NCI-H460 (cell line): Measurements from ENCODE around the gene INPP5A. TPM values are rescaled to one million over a fixed set of nuclear protein-coding genes. Genes with fewer than 3 reads are reported as not detected.
A peak's percentile ranks its signal among the peaks of the same experiment; 100 is the strongest.

ENCODE experiments used
- DNase-seq: peaks from one replicate; pipeline ENCODE4 v3.0.0-alpha.2; 2016; ENCODE audit warnings: low read depth; ENCODE audit errors: extremely low read depth
- total RNA-seq: library from RNA; depleted of rRNA; stranded (reverse); fragments of >200 nt; shearing (Covaris generic); gene quantifications from 2 replicates; pipeline ENCODE4 v1.2.3, GENCODE V29; 2014

Gene INPP5A
- total RNA-seq, 1 experiment from 2014 or later = 13.1 TPM

DNA sequence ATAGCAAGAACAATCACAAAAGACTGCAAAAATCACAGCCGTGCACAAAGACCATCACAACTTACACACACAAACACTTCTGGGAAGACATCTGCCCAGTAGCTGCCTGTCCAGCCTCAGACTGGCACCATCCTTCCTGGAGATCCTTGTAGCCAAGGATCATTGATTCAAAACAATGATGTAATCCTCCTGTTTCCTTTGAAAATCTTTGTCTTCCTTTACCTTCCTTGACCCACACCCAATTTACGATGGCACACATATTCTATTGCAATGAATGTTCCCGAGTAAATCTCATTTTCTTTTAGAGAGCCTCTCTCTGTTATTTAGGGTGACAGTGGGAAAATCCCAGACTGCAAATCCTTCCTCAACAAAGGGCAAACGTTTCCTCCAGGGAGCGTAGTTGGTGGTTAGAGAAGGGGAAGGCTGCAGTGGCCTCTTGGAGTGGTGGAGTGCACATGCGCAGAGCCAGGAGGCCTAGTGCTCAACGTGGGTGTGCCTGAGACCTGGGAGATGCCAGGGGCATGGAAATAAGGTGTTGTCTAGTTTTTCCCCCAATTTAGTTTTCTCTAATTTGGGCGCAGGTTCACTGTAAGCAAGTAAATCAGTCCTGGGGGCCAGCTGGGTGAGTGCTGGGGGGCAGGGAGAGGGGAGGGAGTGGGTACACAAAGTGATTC lies 3.1 kb upstream of the INPP5A start:
- DNase-seq = no peak

DNA sequence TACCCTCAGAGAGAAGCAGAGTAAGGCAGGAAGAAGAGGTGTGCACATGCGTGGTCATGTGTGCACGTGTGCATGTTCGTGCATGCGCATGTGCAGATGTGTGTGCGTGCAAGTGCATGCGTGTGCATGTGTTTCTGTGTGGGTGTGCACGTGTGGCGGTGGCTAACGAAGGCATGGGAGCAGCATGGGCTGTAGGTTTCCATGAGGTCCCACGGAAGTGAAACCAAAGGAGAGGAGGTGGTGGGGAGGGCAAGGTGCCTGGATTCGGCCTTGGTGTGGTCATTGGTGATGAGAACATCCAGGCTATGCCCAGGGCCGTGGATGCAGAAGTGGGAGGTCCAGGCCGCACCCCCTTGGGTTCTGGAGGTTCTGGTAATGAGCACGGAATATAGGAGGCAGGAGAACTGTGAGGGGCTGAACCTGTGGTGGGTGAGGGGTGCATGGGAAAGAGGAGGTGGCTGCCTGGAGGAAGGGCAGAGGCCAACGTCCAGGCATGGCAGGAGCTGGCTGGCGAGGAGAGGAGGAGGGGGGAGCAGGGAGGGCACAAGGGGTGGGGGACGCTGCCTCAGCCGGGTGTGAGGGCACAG lies 2.4 kb upstream of the INPP5A start:
- DNase-seq = no peak

- DNase-seq = no peak
Observed at GRCh38 chr10:132536241-132536876, 1.2 kb upstream of the INPP5A start.

- peak; percentile 99 for DNase-seq
Observed at GRCh38 chr10:132536877-132537683, 507 bp upstream of the INPP5A start.

DNA sequence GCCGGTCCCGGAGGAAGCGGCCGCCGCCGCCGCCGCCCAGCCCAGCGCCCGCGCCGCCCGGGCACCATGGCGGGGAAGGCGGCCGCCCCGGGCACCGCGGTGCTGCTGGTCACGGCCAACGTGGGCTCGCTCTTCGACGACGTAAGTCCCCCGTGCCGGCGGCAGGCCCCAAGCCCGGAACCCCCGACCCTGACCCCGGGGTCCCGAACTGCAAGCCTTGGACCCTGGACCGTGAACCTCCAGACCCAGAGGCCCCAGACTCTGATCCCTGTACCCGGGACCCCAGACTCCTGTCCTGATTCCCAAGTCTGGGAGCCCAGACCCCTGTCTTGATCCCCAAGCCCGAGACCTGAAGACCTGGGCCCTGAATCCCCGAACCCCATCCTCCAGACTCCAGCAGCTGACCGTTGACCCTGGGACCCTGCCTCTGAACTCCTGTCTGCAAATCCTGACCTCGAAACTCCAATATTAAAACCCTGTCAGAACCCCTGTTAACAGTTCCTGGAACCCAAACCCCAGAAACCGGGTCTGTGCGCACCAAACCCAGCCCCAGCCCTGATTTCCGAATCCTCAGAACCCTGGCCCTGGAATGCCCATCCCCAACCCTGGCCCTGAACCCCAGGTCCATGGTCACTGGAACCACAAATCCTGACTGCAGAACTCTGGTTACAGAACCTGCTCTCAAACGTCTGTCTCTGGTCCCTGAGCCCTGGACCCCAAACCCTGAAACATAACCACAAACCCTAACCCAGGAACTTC lies 623 bp downstream of the INPP5A start:
- no peak for DNase-seq

DNA sequence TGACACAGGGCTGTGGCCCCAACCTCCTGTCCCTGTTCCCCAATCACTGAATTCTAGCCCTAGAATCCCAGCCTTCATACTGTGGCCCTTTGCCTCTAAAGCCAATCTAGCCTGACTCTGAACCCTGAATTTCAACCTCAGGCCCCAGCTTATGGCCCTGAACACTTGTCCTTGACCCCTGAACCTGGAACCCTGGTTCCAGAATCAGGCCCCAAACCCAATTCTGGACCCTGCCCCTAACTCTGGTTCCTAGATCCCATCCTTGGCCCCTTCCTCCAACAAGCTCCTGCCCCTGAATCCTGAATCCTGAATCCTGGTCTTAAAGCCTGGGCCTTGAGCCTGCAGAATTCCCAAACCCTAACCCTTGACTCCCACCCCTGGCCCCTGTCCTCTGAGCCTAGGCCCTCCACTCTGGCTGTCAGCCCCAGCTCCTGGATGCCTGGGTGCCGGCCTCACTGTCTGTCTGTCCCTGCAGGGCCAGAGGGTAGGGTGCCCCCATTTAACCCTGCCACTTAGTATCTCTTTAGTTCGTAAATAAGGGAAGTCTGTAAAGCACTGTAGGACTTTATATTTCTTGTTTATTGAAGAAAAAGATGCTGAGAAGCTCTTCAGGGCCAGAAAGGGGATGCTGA lies 1.3 kb downstream of the INPP5A start:
- DNase-seq = no peak

GRCh38 chr10:132539431-132539839 lies 1.8 kb downstream of the INPP5A start:
- DNase-seq = no peak

- DNase-seq = peak; percentile 19
Observed at GRCh38 chr10:132539894-132540293, 2.3 kb downstream of the INPP5A start.

DNA sequence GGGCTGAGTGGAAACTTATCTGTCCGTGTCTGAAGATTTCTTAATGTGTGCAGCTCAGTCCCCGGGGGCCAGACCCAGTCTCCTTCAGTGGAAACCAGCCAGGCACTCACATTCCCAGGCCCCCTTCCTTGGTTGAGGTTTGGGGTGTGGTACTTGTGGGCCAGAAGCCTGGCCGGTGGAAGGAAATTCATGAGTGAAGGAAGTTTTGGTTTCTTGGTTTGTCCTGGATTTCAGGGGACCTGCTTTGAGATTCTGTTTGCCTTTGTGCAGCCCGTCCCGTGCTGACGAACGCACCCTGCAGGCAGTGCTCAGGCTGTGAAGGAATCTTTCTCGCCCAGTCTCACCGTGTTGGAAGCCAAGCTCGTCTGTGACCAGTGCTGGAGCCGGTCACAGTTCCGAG lies 2.9 kb downstream of the INPP5A start:
- no peak for DNase-seq

DNA sequence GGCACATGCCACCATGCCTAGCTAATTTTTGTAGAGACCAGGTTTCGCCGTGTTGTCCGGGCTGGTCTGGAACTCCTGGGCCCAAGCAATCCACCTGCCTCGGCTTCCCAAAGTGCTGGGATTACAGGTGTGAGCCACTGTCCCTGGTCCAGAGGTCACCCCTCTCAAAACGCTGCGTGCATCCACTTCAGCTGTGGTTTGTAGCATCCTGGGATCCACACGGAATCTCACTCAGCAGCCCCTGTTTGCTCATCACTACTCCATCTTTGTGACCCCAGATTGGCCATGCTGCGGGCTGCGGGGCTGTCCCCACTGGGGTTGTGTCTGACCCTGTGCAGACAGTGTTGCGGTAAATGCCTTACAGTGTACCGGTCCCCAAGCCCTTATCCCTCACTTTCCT lies 3.5 kb downstream of the INPP5A start:
- no peak for DNase-seq

- no peak for DNase-seq
Observed at GRCh38 chr10:132541601-132542011, 4.0 kb downstream of the INPP5A start.

GRCh38 chr10:132542086-132542775 lies 4.6 kb downstream of the INPP5A start:
- no peak for DNase-seq

DNA sequence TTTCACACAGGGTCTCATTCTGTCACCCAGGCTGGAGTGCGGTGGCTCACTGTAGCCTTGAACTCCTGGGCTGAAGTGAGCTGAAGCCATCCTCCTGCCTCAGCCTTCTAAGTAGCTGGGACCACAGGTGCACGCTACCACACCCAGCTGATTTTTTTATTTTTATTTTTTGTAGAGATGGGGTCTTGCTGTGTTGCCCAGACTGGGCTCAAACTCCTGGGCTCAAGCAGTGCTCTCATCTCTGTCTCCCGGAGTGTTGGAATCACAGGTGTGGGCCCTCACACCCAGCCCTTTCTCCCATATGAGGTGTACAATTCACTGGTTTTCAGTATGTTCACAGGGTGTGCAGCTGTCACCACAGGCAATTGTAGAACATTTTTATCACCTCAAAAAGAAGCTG lies 5.2 kb downstream of the INPP5A start:
- no peak for DNase-seq

DNA sequence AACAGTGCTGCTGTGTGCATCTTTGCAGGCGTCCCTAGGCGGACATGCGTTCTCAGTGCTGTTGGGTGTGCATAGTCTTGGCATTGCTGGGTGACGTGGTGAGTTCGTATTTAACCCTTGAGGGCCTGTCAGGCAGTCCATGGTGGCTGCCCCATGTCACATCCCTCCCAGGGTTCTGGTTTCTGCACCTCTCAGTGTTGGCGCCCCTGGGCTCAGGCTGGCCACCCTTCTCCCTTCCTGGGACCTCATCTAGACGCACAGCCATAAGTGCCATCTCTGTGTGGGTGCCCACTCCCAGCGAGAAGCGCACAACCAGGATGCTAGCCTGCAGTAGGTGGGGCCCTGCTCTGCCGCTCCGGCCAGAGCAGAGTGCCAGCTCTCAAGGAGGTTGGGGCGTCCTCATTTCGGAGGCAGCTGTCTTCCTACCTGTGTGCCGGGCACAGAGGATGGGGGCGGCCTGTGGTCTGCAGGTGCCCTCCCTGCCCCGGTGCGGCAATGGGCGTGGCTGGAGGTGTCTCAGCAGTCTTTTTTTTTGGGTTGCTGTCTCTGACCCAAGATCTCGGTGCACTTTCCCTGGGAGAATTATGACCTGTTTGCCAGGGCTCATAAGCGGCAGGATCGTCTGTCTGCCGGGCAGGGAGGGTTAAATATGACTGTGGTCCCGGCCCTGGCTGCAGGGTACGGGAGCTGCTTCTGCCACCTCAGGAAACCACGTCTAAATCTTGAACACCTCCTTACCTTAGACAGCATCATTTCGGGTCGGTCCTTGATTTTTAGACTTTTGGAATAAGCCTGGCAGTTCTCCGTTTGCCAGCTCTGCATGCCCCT lies 6.5 kb downstream of the INPP5A start:
- DNase-seq = no peak

- DNase-seq = no peak
Observed at GRCh38 chr10:132544744-132545658, 7.4 kb downstream of the INPP5A start.

- no peak for DNase-seq
Observed at GRCh38 chr10:132545659-132546367, 8.2 kb downstream of the INPP5A start.
